ENCODE data around the gene LTBP2.

GRCh38 chr14:74611650-74612349 is at the start of gene LTBP2:
- TF ChIP-seq POLR2A (IDR thresholded peaks at IDR 0.05), result no peak
- TF ChIP-seq CTCF (IDR thresholded peaks at IDR 0.05), result no peak
